GM18520 (cell line): ENCODE data around the gene JPH3.
"Not testable (repeated sequence)": the region's sequence is repeated elsewhere in the genome, so short reads cannot be mapped to it uniquely, and the experiment has no call there.

ENCODE experiments used
- ATAC-seq: cut with Tn5 transposase; IDR thresholded peaks from one replicate; pipeline ENCODE4 v1.9.1; 2021; ENCODE audit not compliant: unreplicated experiment

Gene JPH3

DNA sequence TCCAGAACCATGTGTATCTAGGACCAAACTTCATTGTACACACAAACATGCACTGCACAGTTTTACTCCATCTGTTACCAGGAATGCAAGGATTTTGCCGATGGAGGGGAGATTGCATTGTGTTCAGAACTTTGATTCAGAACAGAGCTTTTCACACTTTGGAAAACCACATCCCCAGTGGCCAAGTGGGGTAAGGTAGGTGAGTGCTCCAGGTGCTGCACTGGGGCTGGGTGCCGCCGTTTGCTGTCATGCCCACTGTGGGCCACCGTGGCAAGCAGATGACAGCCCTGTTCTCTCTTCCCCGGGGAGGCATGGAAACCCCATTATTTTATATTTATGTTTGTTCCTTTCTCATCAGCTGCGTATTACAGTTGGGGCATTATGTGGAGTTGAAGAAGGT lies 29.3 kb upstream of the JPH3 start:
- ATAC-seq, result no peak

DNA sequence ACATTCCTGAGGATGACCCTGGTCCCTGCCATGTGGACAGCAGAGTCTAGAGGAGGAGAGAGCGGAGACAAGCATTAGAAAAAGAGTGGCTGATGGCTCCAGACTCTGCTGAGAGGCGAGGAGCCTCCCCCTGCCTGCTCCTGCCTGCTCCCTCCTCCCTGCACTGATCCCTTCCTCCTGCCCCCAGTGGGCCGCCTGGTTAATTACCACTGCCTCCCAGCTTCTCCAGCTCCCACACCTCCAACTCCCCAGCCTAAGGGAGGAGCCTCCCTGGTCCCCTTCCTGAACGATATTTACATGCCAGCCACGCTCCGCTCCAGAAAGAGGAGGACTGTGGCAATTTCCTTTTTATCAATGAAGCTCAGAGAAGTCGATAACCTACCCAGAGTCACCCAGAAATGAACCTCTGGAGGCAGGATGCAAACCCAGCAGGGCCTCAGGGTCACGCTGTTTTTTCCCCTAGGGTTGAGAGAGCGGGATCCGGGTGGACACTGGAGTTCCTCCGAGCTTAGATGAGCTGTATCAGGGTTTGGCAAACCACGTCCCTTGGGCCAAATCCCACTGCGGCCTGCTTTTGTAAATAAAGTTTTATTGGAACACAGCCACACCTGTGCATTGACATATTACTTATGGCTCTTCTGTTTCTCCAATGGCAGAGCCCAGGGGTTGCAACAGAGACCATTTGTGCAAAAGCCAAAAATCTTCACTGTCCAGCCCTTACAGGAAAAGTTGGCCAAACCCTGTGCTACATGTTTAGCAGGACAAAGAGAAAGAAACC lies 27.1 kb upstream of the JPH3 start:
- ATAC-seq, result no peak

GRCh38 chr16:87576171-87576570 lies 26.1 kb upstream of the JPH3 start:
- no peak for ATAC-seq

- ATAC-seq, result not testable (repeated sequence)
Measured at GRCh38 chr16:87578142-87578930, 24.0 kb upstream of the JPH3 start.

DNA sequence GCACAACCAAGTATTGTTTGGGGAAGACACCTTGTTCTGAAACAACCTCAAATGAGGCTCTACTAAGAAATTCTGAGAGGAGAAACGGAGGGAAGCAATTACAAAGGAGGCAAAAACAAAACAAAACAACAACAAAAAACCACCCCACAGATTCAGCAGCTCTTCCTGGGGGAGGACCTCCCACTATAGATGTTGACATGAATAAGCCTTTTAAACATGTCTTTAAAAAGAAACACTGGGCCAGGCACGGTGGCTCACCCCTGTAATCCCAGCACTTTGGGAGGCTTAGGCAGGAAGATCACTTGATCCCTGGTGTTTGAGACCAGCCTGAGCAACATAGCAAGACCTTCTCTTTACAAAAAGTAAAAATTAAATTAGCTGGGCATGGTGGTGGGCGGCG lies 22.6 kb upstream of the JPH3 start:
- no peak for ATAC-seq

GRCh38 chr16:87580855-87581261 lies 21.4 kb upstream of the JPH3 start:
- ATAC-seq, result no peak

- no peak for ATAC-seq
Measured at GRCh38 chr16:87581857-87582215, 20.5 kb upstream of the JPH3 start.

DNA sequence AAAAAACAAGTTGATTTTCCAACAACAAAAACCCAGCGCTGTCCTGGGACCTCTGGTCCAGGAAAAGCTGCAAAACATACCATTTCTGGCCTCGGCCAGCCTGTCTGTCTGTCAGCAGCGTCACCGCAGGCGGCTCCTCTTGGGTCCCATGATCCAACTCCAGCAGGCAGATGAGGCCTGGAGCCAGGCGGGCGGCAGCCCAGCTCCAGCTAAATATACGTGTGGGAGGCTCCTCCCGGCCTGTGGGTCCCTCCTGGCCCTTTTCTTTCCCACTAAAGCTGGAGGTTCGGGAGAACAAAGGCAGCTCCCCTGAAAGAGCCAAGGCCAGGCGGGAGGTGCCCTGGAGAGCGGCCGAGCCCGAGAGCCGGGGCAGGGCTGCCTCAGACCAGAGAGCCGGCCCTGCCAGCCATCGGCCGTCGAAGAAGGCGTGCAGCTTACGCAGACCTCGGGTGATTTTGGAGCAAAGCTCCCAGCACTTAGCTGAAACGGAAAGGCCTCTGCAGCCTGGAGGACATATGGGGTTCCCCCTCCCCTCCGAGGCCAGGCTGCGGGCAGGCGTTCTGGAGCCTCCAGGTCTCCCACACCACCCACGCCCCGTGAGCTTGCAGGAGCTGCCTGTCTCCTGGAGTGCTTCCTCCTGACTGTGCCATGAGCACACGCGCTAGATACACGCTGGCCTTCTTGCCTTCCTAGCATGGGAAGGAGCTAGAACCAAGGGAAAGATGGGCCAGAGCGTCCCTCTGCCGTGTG lies 19.9 kb upstream of the JPH3 start:
- no peak for ATAC-seq

GRCh38 chr16:87582966-87583325 lies 19.4 kb upstream of the JPH3 start:
- no peak for ATAC-seq

- ATAC-seq, result no peak
Measured at GRCh38 chr16:87583453-87584131, 18.7 kb upstream of the JPH3 start.

DNA sequence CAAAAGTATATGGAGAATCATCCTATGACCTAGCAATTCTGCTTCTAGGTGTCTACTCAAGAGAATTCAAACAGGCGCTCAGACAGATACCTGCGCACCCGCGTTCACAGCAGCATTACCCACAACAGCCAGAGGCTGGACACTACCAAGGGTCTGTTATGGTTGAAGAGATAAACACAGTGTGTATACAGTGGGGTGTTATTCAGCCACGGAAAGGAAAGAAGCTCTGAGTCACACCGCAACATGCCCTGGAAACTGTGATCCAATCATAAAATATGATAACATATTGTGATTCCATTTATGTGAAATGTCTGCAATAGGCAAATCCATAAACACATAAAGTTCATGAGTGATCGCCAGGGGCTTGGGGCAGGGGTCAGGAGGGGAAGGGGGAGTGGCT lies 18.0 kb upstream of the JPH3 start:
- no peak for ATAC-seq

DNA sequence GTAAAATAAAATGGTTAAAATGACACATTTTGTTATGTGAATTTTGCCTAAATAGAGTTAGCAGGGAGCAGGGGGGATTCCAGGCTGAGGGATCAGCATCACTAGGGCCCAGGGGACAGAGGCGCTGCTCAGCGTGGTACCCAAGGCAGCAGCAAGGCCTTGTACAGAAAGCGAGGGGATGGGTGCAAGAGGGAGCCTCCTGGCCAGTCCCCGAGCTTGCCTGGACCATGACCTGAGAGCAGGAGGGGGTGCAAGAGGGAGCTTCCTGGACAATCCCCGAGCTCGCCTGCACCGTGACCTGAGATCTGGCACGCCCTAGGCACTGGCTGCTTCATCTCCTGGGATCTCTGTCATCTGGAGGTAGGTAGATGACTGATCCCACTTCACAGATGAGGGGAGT lies 17.3 kb upstream of the JPH3 start:
- ATAC-seq, result no peak

- ATAC-seq, result no peak
Measured at GRCh38 chr16:87585442-87586200, 16.7 kb upstream of the JPH3 start.

DNA sequence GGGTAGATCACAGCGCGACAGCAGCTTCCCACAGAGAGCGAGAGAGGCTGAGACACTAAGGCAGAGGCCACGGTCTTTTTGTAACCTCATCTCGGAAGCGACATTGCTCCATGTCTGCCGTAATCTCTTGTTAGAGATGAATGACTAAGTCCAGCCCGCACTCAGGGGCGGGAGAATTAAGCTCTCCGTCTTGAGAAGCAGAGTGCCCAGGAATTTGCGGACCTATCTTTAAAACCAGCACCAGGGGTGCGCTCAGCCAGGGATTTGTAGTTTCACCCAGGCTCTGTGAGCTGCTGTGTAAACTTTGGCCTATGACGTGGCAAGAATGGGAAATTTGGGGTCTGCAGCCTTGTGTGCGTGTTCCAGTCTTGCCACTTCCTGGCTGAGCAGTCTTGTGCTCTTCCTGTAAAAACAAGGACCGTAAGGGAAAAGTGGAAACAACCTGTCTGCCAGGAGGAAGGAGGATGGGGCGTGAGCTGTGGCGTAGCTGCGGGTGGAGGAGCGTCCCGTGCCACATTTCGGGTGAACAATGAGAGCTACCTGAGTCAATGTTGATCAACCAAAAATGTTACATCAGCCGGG lies 16.0 kb upstream of the JPH3 start:
- ATAC-seq, result no peak

DNA sequence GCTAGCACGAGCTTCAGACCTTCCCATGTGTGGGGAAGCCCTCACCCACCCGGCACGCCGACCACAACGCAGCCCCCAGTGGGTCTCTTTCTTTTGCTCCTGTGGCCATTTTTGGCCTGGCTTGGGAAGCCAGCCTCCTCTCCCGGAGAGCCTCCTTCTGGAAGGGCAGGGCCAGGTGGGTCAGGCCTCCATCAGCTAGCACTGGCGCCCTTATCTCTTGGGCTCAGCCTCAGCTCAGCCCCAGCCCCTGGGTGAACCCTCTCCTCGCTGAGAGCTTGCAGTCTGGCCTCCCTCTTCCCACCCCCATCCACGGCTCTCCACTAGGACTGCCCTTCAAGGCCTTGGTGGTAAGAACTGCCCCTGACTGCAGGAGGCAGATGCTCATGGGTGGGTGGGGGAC lies 14.7 kb upstream of the JPH3 start:
- ATAC-seq, result no peak

GRCh38 chr16:87592018-87592712 lies 10.1 kb upstream of the JPH3 start:
- ATAC-seq, result no peak

GRCh38 chr16:87593710-87594258 lies 8.5 kb upstream of the JPH3 start:
- ATAC-seq, result no peak

DNA sequence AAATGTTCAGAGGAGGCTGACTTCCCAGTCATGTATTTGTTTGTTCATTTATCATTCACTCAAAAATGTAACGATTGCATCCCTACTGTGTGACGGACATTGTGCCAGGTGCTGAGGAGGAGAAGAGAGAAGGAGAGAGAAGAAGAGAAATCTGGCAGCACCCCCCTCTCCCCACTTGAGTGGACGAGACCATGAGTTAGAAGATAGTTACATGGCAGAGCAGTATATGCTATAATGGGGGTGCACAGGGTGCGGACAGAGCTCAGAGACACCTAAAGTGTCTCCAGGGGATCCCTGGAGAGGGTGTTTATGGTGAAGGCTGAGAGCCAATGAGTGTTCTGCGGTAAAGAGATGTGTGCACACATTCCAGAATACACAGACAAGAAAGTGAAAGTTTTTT lies 6.6 kb upstream of the JPH3 start:
- ATAC-seq, result no peak

GRCh38 chr16:87597324-87597830 lies 4.9 kb upstream of the JPH3 start:
- ATAC-seq, result no peak
